ENCODE measurements around the gene NADK2. TPM values are rescaled to one million over a fixed set of nuclear protein-coding genes. Genes with fewer than 3 reads are reported as not detected.
A peak's percentile ranks its signal among the peaks of the same experiment; 100 is the strongest.

The NADK2 gene
- total RNA-seq, 2 experiments from 2014 or later: 16.5 to 17.3 TPM

- H3K27me3 Mint-ChIP-seq: no peaks in the 10 kb centered on the region
- ATAC-seq (ENCODE audit: low read depth): no peak
- peak overlapping the region; percentile 80 for H3K27ac Mint-ChIP-seq
- H3K4me3 Mint-ChIP-seq: peak overlapping the region; percentile 82
- POLR2A ChIA-PET: interaction anchor here (1.0 to 4.0 kb wide), 2 partner anchors 90 to 180 kb away, joined by 7 to 36 read pairs; partner anchors contain the start of genes LMBRD2 and SKP2
- H3K36me3 Mint-ChIP-seq: peaks cover 2% of the 10 kb centered on the region
- DNase-seq: no peak
- peaks cover 18% of the 10 kb centered on the region for H3K4me1 Mint-ChIP-seq
- H3K9me3 Mint-ChIP-seq: no peaks in the 10 kb centered on the region
These were observed 720 bp downstream of the NADK2 start for GRCh38 chr5:36240779-36241630.

GRCh38 chr5:36239370-36240293 is 2.1 kb downstream of the NADK2 start:
- no peak for DNase-seq
- no peak for ATAC-seq (ENCODE audit: low read depth)
- Mint-ChIP-seq H3K9me3 (no peaks in the 10 kb centered on the region), H3K27ac (peak overlapping the region; percentile 15), H3K36me3 (peaks cover 2% of the 10 kb centered on the region), H3K4me1 (peaks cover 18% of the 10 kb centered on the region), H3K27me3 (no peaks in the 10 kb centered on the region), H3K4me3 (peak overlapping the region; percentile 53)
- POLR2A ChIA-PET: interaction anchor here (4.0 kb wide), 1 partner anchor 88 kb away, joined by 36 read pairs; the partner anchor contains the start of genes LMBRD2 and SKP2

- Mint-ChIP-seq H3K27ac (no peak overlapping the region), H3K9me3 (no peaks in the 10 kb centered on the region), H3K27me3 (no peaks in the 10 kb centered on the region), H3K4me1 (peaks cover 18% of the 10 kb centered on the region), H3K36me3 (peaks cover 2% of the 10 kb centered on the region), H3K4me3 (no peak overlapping the region)
- no peak for DNase-seq
- POLR2A ChIA-PET: no interaction called here
- no peak for ATAC-seq (ENCODE audit: low read depth)
These were observed 3.0 kb downstream of the NADK2 start for GRCh38 chr5:36238502-36239295.

GRCh38 chr5:36237751-36238150 is 4.0 kb downstream of the NADK2 start:
- Mint-ChIP-seq H3K27me3 (no peaks in the 10 kb centered on the region), H3K4me1 (peaks cover 18% of the 10 kb centered on the region), H3K36me3 (peaks cover 3% of the 10 kb centered on the region), H3K9me3 (no peaks in the 10 kb centered on the region), H3K27ac (no peak overlapping the region), H3K4me3 (no peak overlapping the region)
- ATAC-seq (ENCODE audit: low read depth) (no peak), DNase-seq (no peak)
- POLR2A ChIA-PET: no interaction called here

- H3K36me3 Mint-ChIP-seq: peaks cover 3% of the 10 kb centered on the region
- DNase-seq (no peak), ATAC-seq (ENCODE audit: low read depth) (no peak)
- no peaks in the 10 kb centered on the region for H3K9me3 Mint-ChIP-seq
- H3K27me3 Mint-ChIP-seq: no peaks in the 10 kb centered on the region
- H3K4me3 Mint-ChIP-seq: no peak overlapping the region
- no peak overlapping the region for H3K27ac Mint-ChIP-seq
- peaks cover 16% of the 10 kb centered on the region for H3K4me1 Mint-ChIP-seq
- POLR2A ChIA-PET: no interaction called here
These were observed 4.9 kb downstream of the NADK2 start for GRCh38 chr5:36236801-36237200.

DNA sequence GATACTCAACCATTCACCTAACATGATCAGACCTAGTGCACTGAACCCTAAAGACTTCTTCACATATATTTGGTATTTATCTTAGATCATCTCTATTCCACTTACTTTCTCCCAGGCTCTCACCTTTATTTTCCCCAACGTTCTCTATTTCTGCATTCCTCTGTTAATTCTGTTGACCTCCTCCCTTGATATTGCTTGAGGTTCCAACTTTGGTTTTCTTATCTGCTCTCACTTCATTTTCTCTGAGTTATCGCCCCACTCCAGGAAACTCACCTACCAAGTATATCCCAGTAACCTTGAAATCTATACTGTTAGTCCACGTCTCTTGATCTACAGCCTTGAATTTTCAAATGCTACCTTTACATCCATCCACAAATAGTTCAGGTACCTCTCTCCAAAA is 9.2 kb downstream of the NADK2 start:
- Mint-ChIP-seq H3K36me3 (peaks cover 3% of the 10 kb centered on the region), H3K27ac (no peak overlapping the region), H3K27me3 (no peaks in the 10 kb centered on the region), H3K4me3 (no peak overlapping the region), H3K9me3 (no peaks in the 10 kb centered on the region), H3K4me1 (no peaks in the 10 kb centered on the region)
- ATAC-seq (ENCODE audit: low read depth): no peak
- no peak for DNase-seq
- POLR2A ChIA-PET: no interaction called here

- no peaks in the 10 kb centered on the region for H3K27me3 Mint-ChIP-seq
- peaks cover 1% of the 10 kb centered on the region for H3K36me3 Mint-ChIP-seq
- no peaks in the 10 kb centered on the region for H3K9me3 Mint-ChIP-seq
- no peak overlapping the region for H3K27ac Mint-ChIP-seq
- no peaks in the 10 kb centered on the region for H3K4me1 Mint-ChIP-seq
- no peak overlapping the region for H3K4me3 Mint-ChIP-seq
- no peak for DNase-seq
- POLR2A ChIA-PET: no interaction called here
- no peak for ATAC-seq (ENCODE audit: low read depth)
These were observed 11.5 kb downstream of the NADK2 start for GRCh38 chr5:36230151-36230790.

GRCh38 chr5:36228505-36228904 is 13.2 kb downstream of the NADK2 start:
- no peaks in the 10 kb centered on the region for H3K27me3 Mint-ChIP-seq
- H3K4me1 Mint-ChIP-seq: no peaks in the 10 kb centered on the region
- DNase-seq: no peak
- H3K27ac Mint-ChIP-seq: no peak overlapping the region
- no peak for ATAC-seq (ENCODE audit: low read depth)
- POLR2A ChIA-PET: no interaction called here
- peaks cover 1% of the 10 kb centered on the region for H3K36me3 Mint-ChIP-seq
- no peak overlapping the region for H3K4me3 Mint-ChIP-seq
- no peaks in the 10 kb centered on the region for H3K9me3 Mint-ChIP-seq

DNA sequence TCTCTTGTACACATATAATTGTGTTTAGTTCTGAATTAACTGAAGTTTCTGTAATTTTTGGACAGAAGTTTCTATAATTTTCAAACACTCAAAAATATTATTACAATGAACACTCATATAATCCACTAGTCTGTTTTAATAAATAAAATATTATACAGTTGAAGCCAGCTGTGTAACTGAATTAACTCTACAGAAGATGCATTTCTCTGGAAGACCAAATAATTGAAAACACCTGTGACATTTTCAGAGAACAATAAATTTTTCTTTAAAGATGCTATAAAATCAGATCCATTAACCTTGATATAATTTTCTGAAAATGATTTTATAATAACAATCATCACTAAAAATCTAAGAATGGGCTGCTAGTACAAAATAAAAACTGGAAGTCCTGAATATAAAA is 14.7 kb downstream of the NADK2 start:
- Mint-ChIP-seq H3K36me3 (no peaks in the 10 kb centered on the region), H3K4me1 (no peaks in the 10 kb centered on the region), H3K9me3 (no peaks in the 10 kb centered on the region), H3K27ac (no peak overlapping the region), H3K27me3 (no peaks in the 10 kb centered on the region), H3K4me3 (no peak overlapping the region)
- DNase-seq (no peak), ATAC-seq (ENCODE audit: low read depth) (no peak)
- POLR2A ChIA-PET: no interaction called here

- POLR2A ChIA-PET: no interaction called here
- ATAC-seq (ENCODE audit: low read depth) (no peak), DNase-seq (no peak)
- H3K9me3 Mint-ChIP-seq: no peaks in the 10 kb centered on the region
- H3K36me3 Mint-ChIP-seq: peaks cover 7% of the 10 kb centered on the region
- no peaks in the 10 kb centered on the region for H3K4me1 Mint-ChIP-seq
- H3K4me3 Mint-ChIP-seq: no peak overlapping the region
- no peaks in the 10 kb centered on the region for H3K27me3 Mint-ChIP-seq
- H3K27ac Mint-ChIP-seq: no peak overlapping the region
These were observed 19.1 kb downstream of the NADK2 start for GRCh38 chr5:36222620-36223019.

DNA sequence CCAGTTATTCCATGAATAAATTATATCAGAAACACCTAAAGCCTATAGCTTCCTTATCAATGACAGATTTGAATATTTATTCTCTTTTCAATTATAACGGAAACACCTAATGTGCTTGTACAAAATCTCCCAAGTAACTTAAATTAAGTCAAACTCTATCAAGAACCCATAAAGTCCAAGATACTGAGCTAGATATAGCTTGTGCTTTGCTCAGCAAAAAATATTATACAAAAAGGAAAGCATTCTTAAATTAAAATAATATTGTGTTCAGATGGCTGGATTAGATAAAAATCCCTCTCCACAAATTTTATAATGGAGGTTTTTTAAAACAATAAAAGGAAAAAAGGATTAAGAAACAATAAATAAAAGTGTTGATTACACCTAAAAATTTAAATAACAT is 23.7 kb downstream of the NADK2 start:
- POLR2A ChIA-PET: no interaction called here
- H3K27ac Mint-ChIP-seq: no peak overlapping the region
- no peak for ATAC-seq (ENCODE audit: low read depth)
- no peaks in the 10 kb centered on the region for H3K27me3 Mint-ChIP-seq
- H3K4me3 Mint-ChIP-seq: no peak overlapping the region
- no peaks in the 10 kb centered on the region for H3K4me1 Mint-ChIP-seq
- DNase-seq: no peak
- peaks cover 10% of the 10 kb centered on the region for H3K36me3 Mint-ChIP-seq
- H3K9me3 Mint-ChIP-seq: no peaks in the 10 kb centered on the region

GRCh38 chr5:36217567-36217966 is 24.2 kb downstream of the NADK2 start:
- DNase-seq (no peak), ATAC-seq (ENCODE audit: low read depth) (no peak)
- Mint-ChIP-seq H3K27ac (no peak overlapping the region), H3K4me1 (no peaks in the 10 kb centered on the region), H3K27me3 (no peaks in the 10 kb centered on the region), H3K4me3 (no peak overlapping the region), H3K9me3 (no peaks in the 10 kb centered on the region), H3K36me3 (peaks cover 13% of the 10 kb centered on the region)
- POLR2A ChIA-PET: no interaction called here

DNA sequence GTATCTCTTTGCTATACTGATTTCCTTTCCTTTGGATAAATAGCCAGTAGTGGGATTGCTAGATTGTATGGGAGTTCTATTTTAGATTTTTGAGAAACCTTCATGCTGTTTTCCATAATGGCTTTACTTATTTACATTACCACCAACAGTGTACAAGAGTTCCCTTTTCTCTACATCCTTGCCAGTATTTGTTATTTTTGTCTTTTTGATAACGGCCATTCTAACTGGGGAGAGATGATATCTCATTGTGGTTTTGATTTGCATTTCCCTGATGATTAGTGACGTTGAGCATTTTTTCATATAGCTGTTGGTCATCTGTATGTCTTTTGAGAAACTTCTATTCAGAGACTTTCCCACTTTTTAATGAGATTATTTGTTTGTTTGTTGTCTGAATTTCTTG is 25.8 kb downstream of the NADK2 start:
- no peaks in the 10 kb centered on the region for H3K4me1 Mint-ChIP-seq
- no peaks in the 10 kb centered on the region for H3K27me3 Mint-ChIP-seq
- DNase-seq (no peak), ATAC-seq (ENCODE audit: low read depth) (no peak)
- H3K36me3 Mint-ChIP-seq: peaks cover 10% of the 10 kb centered on the region
- POLR2A ChIA-PET: no interaction called here
- H3K4me3 Mint-ChIP-seq: no peak overlapping the region
- no peak overlapping the region for H3K27ac Mint-ChIP-seq
- H3K9me3 Mint-ChIP-seq: no peaks in the 10 kb centered on the region

Measured in activated naive CD8-positive, alpha-beta T cell treated with anti-CD3 and anti-CD28 coated beads, Interleukin-2, amount 10 ng/mL, durations not matched to agents 7 days and 5 days (primary cell).